Measurements from ENCODE around the gene BMX. TPM values are rescaled to one million over a fixed set of nuclear protein-coding genes. Genes with fewer than 3 reads are reported as not detected.

The BMX gene
- total RNA-seq, 1 experiment from 2014 or later: not detected

DNA sequence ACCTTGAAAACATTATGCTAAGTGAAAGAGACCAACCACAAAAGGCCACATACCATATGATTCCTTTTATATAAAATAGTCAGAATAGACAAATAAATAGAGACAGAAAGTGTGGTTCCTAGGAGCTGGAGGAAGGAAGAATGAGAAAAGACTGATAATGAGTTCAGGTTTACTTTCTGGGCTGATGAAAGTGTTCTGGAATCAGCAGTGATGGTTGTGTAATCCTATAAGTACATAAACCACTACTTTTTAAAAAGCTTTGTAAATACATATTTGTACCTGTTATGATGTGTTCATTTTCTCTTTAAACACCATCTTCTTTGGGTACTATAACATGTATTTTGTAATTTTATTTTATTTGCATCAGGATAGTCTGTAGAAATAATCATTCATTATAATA lies 28.1 kb upstream of the BMX start:
- peaks cover 7% of the 10 kb centered on the region; the same call in 1 of the 2 replicates for H3K4me1 ChIP-seq (ENCODE audit: insufficient read depth, low read length)
- H3K4ac ChIP-seq (ENCODE audit: low read depth, low read length): no peak overlapping the region
- no peak overlapping the region for H3K4me2 ChIP-seq (ENCODE audit: insufficient read depth, insufficient read length, low read length)
- H3K18ac ChIP-seq (ENCODE audit: insufficient read length, low read depth, low read length): no peak overlapping the region
- no peak overlapping the region for H3K56ac ChIP-seq (ENCODE audit: insufficient read length, low read depth, low read length)
- H3K23me2 ChIP-seq (ENCODE audit: insufficient read length, low read depth, low read length, poor library complexity, severe bottlenecking): no peaks in the 10 kb centered on the region
- no peak overlapping the region for H2BK15ac ChIP-seq (ENCODE audit: low read depth, low read length)
- Mint-ChIP-seq H3K4me1 (peaks cover 23 to 25% of the 10 kb centered on the region in 2 experiments), H3K27ac (no peak overlapping the region), H3K9me3 (no peaks in the 10 kb centered on the region), H3K27me3 (ENCODE audit: low read depth) (no peaks in the 10 kb centered on the region), H3K36me3 (ENCODE audit: insufficient read depth in 1 of 3, low read depth in 3 of 3) (no peaks in the 10 kb centered on the region; a peak in 2 of 7 replicates), H3K4me3 (no peak overlapping the region)
- no peak overlapping the region for H2AK5ac ChIP-seq (ENCODE audit: insufficient read length, low read length)
- H3T11ph ChIP-seq (ENCODE audit: low read length): no peak overlapping the region
- H3K27me3 ChIP-seq (ENCODE audit: insufficient read depth, low read length): no peaks in the 10 kb centered on the region
- no peak overlapping the region for H2BK12ac ChIP-seq (ENCODE audit: insufficient read length, low read depth, low read length)
- no peak overlapping the region for H2BK20ac ChIP-seq (ENCODE audit: low read depth, low read length, poor library complexity, severe bottlenecking)
- no peaks in the 10 kb centered on the region for H4K20me1 ChIP-seq (ENCODE audit: control insufficient read depth, insufficient read depth, insufficient read length)
- no peak overlapping the region for H2BK120ac ChIP-seq (ENCODE audit: low read depth, low read length, poor library complexity, severe bottlenecking)
- no peak overlapping the region for H2BK5ac ChIP-seq (ENCODE audit: insufficient read length, low read length)
- no peak overlapping the region for H4K8ac ChIP-seq (replicated peaks; ENCODE audit: insufficient read length, low read depth, low read length)
- no peak overlapping the region for H3K14ac ChIP-seq (ENCODE audit: insufficient read depth, low read length)
- no peak overlapping the region for H3K27ac ChIP-seq (ENCODE audit: insufficient read length, low read depth, low read length)
- no peak overlapping the region for H2AFZ ChIP-seq (ENCODE audit: low read length)
- no peaks in the 10 kb centered on the region for H3K79me1 ChIP-seq (ENCODE audit: insufficient read depth, low read depth, low read length, poor library complexity, severe bottlenecking)
- H3K23ac ChIP-seq (ENCODE audit: insufficient read length, low read depth, low read length): no peak overlapping the region
- H4K91ac ChIP-seq (ENCODE audit: insufficient read length, low read depth, low read length): no peak overlapping the region
- H3K9me3 ChIP-seq (ENCODE audit: control insufficient read depth, low read depth, low read length): no peaks in the 10 kb centered on the region
- H4K5ac ChIP-seq (ENCODE audit: insufficient read length, low read depth, low read length): no peak overlapping the region
- TF ChIP-seq, protein P1, sequence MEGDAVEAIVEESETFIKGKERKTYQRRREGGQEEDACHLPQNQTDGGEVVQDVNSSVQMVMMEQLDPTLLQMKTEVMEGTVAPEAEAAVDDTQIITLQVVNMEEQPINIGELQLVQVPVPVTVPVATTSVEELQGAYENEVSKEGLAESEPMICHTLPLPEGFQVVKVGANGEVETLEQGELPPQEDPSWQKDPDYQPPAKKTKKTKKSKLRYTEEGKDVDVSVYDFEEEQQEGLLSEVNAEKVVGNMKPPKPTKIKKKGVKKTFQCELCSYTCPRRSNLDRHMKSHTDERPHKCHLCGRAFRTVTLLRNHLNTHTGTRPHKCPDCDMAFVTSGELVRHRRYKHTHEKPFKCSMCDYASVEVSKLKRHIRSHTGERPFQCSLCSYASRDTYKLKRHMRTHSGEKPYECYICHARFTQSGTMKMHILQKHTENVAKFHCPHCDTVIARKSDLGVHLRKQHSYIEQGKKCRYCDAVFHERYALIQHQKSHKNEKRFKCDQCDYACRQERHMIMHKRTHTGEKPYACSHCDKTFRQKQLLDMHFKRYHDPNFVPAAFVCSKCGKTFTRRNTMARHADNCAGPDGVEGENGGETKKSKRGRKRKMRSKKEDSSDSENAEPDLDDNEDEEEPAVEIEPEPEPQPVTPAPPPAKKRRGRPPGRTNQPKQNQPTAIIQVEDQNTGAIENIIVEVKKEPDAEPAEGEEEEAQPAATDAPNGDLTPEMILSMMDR (conservative IDR thresholded peaks at IDR 0.05): no peak
- no peak for DNase-seq
- no peak overlapping the region for H3K9ac ChIP-seq (ENCODE audit: extremely low read depth, insufficient read length, low read length)
- no peaks in the 10 kb centered on the region for H3K79me2 ChIP-seq (ENCODE audit: insufficient read depth, low read length)

All from H9 (cell line).